Panc1 (cell line): ENCODE measurements around the gene GPX1. TPM values are rescaled to one million over a fixed set of nuclear protein-coding genes. Genes with fewer than 3 reads are reported as not detected.
"Not testable (repeated sequence)": the region's sequence is repeated elsewhere in the genome, so short reads cannot be mapped to it uniquely, and the experiment has no call there.

ENCODE experiments used
- ATAC-seq: fragments of 200-7000 bp; cut with Tn5 transposase; 2 replicates; pipeline ENCODE4 v1.9.1; 2020; ENCODE audit warnings: mild to moderate bottlenecking, moderate library complexity
- BruUV-seq: library from RNA; stranded (reverse); fragments of 400-500 nt; replicated peaks from 2 replicates; lab custom pipeline; 2021; lab: Mats Ljungman, UMichigan
- CTCF ChIA-PET: fragments of 300-600 bp; sonication (Branson Sonifier 250); formaldehyde crosslinking; loops from one replicate; lab custom pipeline; 2022; ENCODE audit warnings: antibody characterized with exemption; lab: Charles Lee
- POLR2A ChIA-PET: fragments of 300-600 bp; sonication (Branson Sonifier 250); formaldehyde crosslinking; loops from one replicate; lab custom pipeline; 2022; ENCODE audit warnings: antibody characterized with exemption; lab: Charles Lee
- DNase-seq: peaks from one replicate; pipeline ENCODE4 v3.0.0-alpha.2; 2010; ENCODE audit warnings: low read depth, low spot score
- H3K27ac ChIP-seq: 2 replicates; pipeline ENCODE4 v1.5.1; 2011; ENCODE audit warnings: mild to moderate bottlenecking, low read length, inconsistent platforms
- H3K27me3 ChIP-seq: fragments of 200-500 bp; sonication (Bioruptor generic); 2 replicates; pipeline ENCODE4 v1.6.0; 2014; ENCODE audit warnings: low read length, inconsistent platforms; ENCODE audit not compliant: control insufficient read depth, insufficient read depth
- H3K36me3 ChIP-seq: fragments of 200-500 bp; sonication (Bioruptor generic); 2 replicates; pipeline ENCODE4 v1.5.1; 2014; ENCODE audit warnings: inconsistent platforms, mild to moderate bottlenecking, low read length, moderate library complexity; ENCODE audit not compliant: control insufficient read depth, insufficient read depth
- H3K4me1 ChIP-seq: 2 replicates; pipeline ENCODE4 v1.5.1; 2011; ENCODE audit warnings: inconsistent platforms, mild to moderate bottlenecking, low read length, moderate library complexity; ENCODE audit not compliant: control insufficient read depth, insufficient read depth
- H3K4me3 ChIP-seq, 2 experiments: 2 replicates each; pipeline ENCODE4 v1.5.1; 2011 to 2012; ENCODE audit warnings: low read depth in 2 of 2, low read length in 2 of 2, mild to moderate bottlenecking in 2 of 2, inconsistent platforms in 1 of 2, moderate library complexity in 1 of 2
- H3K9me3 ChIP-seq: fragments of 200-500 bp; sonication (Bioruptor generic); 2 replicates; pipeline ENCODE4 v1.5.1; 2014; ENCODE audit warnings: low read depth, mild to moderate bottlenecking, inconsistent platforms, low read length, moderate library complexity; ENCODE audit not compliant: control insufficient read depth, insufficient read depth
- CTCF ChIP-seq: fragments of 450-650 bp; IDR thresholded peaks from 2 replicates; pipeline ENCODE4 v1.5.1; 2017; ENCODE audit warnings: mild to moderate bottlenecking
- POLR2AphosphoS5 ChIP-seq: IDR thresholded peaks from 2 replicates; pipeline ENCODE4 v1.6.1; 2012; ENCODE audit warnings: mild to moderate bottlenecking, low read depth, low read length, moderate library complexity
- REST ChIP-seq, 2 experiments: IDR thresholded peaks; 2 replicates each; pipeline ENCODE4 v1.6.1; 2011 to 2012; ENCODE audit warnings: low read depth in 2 of 2, control low read depth in 1 of 2, low read length in 1 of 2, mild to moderate bottlenecking in 1 of 2, moderate library complexity in 1 of 2; ENCODE audit not compliant: insufficient read depth in 1 of 2
- SIN3A ChIP-seq: IDR thresholded peaks from 2 replicates; pipeline ENCODE4 v1.6.1; 2012; ENCODE audit warnings: low read depth, mild to moderate bottlenecking, low read length, moderate library complexity, borderline replicate concordance; ENCODE audit not compliant: insufficient read depth
- TCF7L2 ChIP-seq: IDR thresholded peaks from 2 replicates; pipeline ENCODE4 v1.6.1; 2011; ENCODE audit warnings: mild to moderate bottlenecking, low read depth, low read length, inconsistent platforms
- in situ Hi-C: cut with HindIII; loops from 2 replicates; pipeline ENCODE4 v1.10.0; 2016; ENCODE audit warnings: low sequenced_read_pairs, low pct_unique_long_range_greater_than_20kb
- intact Hi-C: fragments of 100-400 bp; cut with micrococcal nuclease; formaldehyde crosslinking; loops from one replicate; pipeline ENCODE4 v1.10.0; 2022; ENCODE audit not compliant: unreplicated experiment
- total RNA-seq: library from RNA; stranded (reverse); gene quantifications from one replicate; pipeline ENCODE4 v1.2.1, GENCODE V29; 2021; ENCODE audit not compliant: unreplicated experiment

The GPX1 gene
- total RNA-seq, 1 experiment from 2014 or later: 102 TPM

GRCh38 chr3:49405570-49405969 lies 47.4 kb upstream of the GPX1 start:
- peaks cover 22% of the 10 kb centered on the region for H3K4me1 ChIP-seq
- intact Hi-C loops, H3K36me3 ChIP-seq, BruUV-seq, H3K9me3 ChIP-seq, H3K27me3 ChIP-seq, H3K27ac ChIP-seq, DNase-seq, in situ Hi-C loops, H3K4me3 ChIP-seq, CTCF ChIA-PET: not testable (repeated sequence)
- POLR2A ChIA-PET: interaction anchor here (0.8 kb wide), 1 partner anchor 73 kb away, joined by 4 read pairs; no protein-coding TSS in a partner anchor
- 0 out of 2 replicates have a peak, but pooled peaks have one; percentile 22 for ATAC-seq

- Histone ChIP-seq H3K4me1 (peaks cover 19% of the 10 kb centered on the region), H3K4me3 (no peak overlapping the region), H3K9me3 (no peaks in the 10 kb centered on the region), H3K36me3 (no peaks in the 10 kb centered on the region), H3K27ac (no peak overlapping the region), H3K27me3 (no peaks in the 10 kb centered on the region)
- in situ Hi-C loops: no loop called here
- TF ChIP-seq CTCF: no peak
- no peak for TF ChIP-seq TCF7L2
- no peak for TF ChIP-seq POLR2AphosphoS5
- TF ChIP-seq REST (IDR thresholded peaks at IDR 0.05; ENCODE audit: insufficient read depth in 1 of 2, low read depth in 2 of 2, low read length in 1 of 2): no peak
- no peak for TF ChIP-seq SIN3A
- BruUV-seq: no TSS peak
- ChIA-PET POLR2A (interaction anchor here (0.6 kb wide), 1 partner anchor 14 kb away, joined by 5 read pairs; no protein-coding TSS in a partner anchor), CTCF (no interaction called here)
- intact Hi-C loops: no loop called here
- no peak for ATAC-seq
- DNase-seq: no peak
Measured at GRCh38 chr3:49403891-49404290, 45.7 kb upstream of the GPX1 start.

GRCh38 chr3:49401766-49402165 lies 43.6 kb upstream of the GPX1 start:
- H3K27ac ChIP-seq: no peak overlapping the region
- peaks cover 11% of the 10 kb centered on the region for H3K4me1 ChIP-seq
- DNase-seq (no peak), ATAC-seq (no peak)
- H3K9me3 ChIP-seq: no peaks in the 10 kb centered on the region
- POLR2A ChIA-PET: no interaction called here
- no TSS peak for BruUV-seq
- no peaks in the 10 kb centered on the region for H3K36me3 ChIP-seq
- in situ Hi-C loops (no loop called here), intact Hi-C loops (no loop called here)
- H3K4me3 ChIP-seq: no peak overlapping the region
- CTCF ChIA-PET: no interaction called here
- no peaks in the 10 kb centered on the region for H3K27me3 ChIP-seq
- TF ChIP-seq TCF7L2 (no peak), SIN3A (no peak), CTCF (no peak), REST (IDR thresholded peaks at IDR 0.05; ENCODE audit: insufficient read depth in 1 of 2, low read depth in 2 of 2, low read length in 1 of 2) (no peak), POLR2AphosphoS5 (no peak)
